ENCODE measurements around the gene TMEM47. TPM values are rescaled to one million over a fixed set of nuclear protein-coding genes. Genes with fewer than 3 reads are reported as not detected.

Gene TMEM47
- total RNA-seq, 2 donors from 2014 or later, result 28.5 to 35.7 TPM

- Histone ChIP-seq H3K36me3 (no peaks in the 10 kb centered on the region), H3K4me1 (replicated peaks) (no peaks in the 10 kb centered on the region), H3K4me3 (peak overlapping the region; percentile 54 to 56), H3K27ac (peak overlapping the region; percentile 72), H3K9me3 (no peaks in the 10 kb centered on the region), H3K27me3 (replicated peaks; ENCODE audit: insufficient read depth) (no peaks in the 10 kb centered on the region)
- no peak for DNase-seq (ENCODE audit: low spot score)
- WGBS, result 0% methylated on average over 17 of the region's 27 CpGs
- TF ChIP-seq POLR2AphosphoS5 (IDR thresholded peaks at IDR 0.05), result no peak
- intact Hi-C loops (cut with DNase I), result no loop called here
Observed at GRCh38 chrX:34656467-34656841, 631 bp downstream of the TMEM47 start.

GRCh38 chrX:34655501-34656455, 1.3 kb downstream of the TMEM47 start:
- Histone ChIP-seq H3K9me3 (no peaks in the 10 kb centered on the region), H3K27me3 (replicated peaks; ENCODE audit: insufficient read depth) (no peaks in the 10 kb centered on the region), H3K36me3 (no peaks in the 10 kb centered on the region), H3K4me3 (peak overlapping the region; percentile 54 to 56), H3K4me1 (replicated peaks) (no peaks in the 10 kb centered on the region), H3K27ac (peak overlapping the region; percentile 72)
- intact Hi-C loops (cut with DNase I), result no loop called here
- DNase-seq (ENCODE audit: low spot score), result no peak
- 0% methylated on average over 25 of the region's 25 CpGs for WGBS
- no peak for TF ChIP-seq POLR2A (IDR thresholded peaks at IDR 0.05)
- no peak for TF ChIP-seq POLR2AphosphoS5 (IDR thresholded peaks at IDR 0.05)
- no peak for TF ChIP-seq CTCF (IDR thresholded peaks at IDR 0.05)

- Histone ChIP-seq H3K27me3 (replicated peaks; ENCODE audit: insufficient read depth) (no peaks in the 10 kb centered on the region), H3K36me3 (no peaks in the 10 kb centered on the region), H3K27ac (peak overlapping the region; percentile 72), H3K4me3 (peak overlapping the region; percentile 54 to 56), H3K9me3 (no peaks in the 10 kb centered on the region), H3K4me1 (replicated peaks) (no peaks in the 10 kb centered on the region)
- 16% methylated on average over 9 of the region's 9 CpGs for WGBS
- TF ChIP-seq POLR2AphosphoS5 (IDR thresholded peaks at IDR 0.05) (no peak), CTCF (IDR thresholded peaks at IDR 0.05) (no peak), POLR2A (IDR thresholded peaks at IDR 0.05) (no peak)
- intact Hi-C loops (cut with DNase I), result no loop called here
- no peak for DNase-seq (ENCODE audit: low spot score)
Observed at GRCh38 chrX:34654696-34655490, 2.2 kb downstream of the TMEM47 start.

GRCh38 chrX:34653811-34654210, 3.3 kb downstream of the TMEM47 start:
- Histone ChIP-seq H3K4me1 (replicated peaks) (no peaks in the 10 kb centered on the region), H3K9me3 (no peaks in the 10 kb centered on the region), H3K27me3 (replicated peaks; ENCODE audit: insufficient read depth) (no peaks in the 10 kb centered on the region), H3K36me3 (no peaks in the 10 kb centered on the region), H3K4me3 (peak overlapping the region in 1 of 2 donors; percentile 2), H3K27ac (peak overlapping the region in 1 of 2 donors; percentile 47)
- intact Hi-C loops (cut with DNase I), result no loop called here
- WGBS, result 68% methylated on average over 6 of the region's 6 CpGs
- no peak for TF ChIP-seq CTCF (IDR thresholded peaks at IDR 0.05)
- no peak for TF ChIP-seq POLR2AphosphoS5 (IDR thresholded peaks at IDR 0.05)
- TF ChIP-seq POLR2A (IDR thresholded peaks at IDR 0.05), result no peak
- no peak for DNase-seq (ENCODE audit: low spot score)

- WGBS, result 83% methylated on average over 2 of the region's 2 CpGs
- Histone ChIP-seq H3K4me3 (no peak overlapping the region), H3K9me3 (no peaks in the 10 kb centered on the region), H3K27me3 (replicated peaks; ENCODE audit: insufficient read depth) (no peaks in the 10 kb centered on the region), H3K4me1 (replicated peaks) (no peaks in the 10 kb centered on the region), H3K36me3 (no peaks in the 10 kb centered on the region), H3K27ac (no peak overlapping the region)
- TF ChIP-seq CTCF (IDR thresholded peaks at IDR 0.05) (no peak), POLR2AphosphoS5 (IDR thresholded peaks at IDR 0.05) (no peak), POLR2A (IDR thresholded peaks at IDR 0.05) (no peak)
- DNase-seq (ENCODE audit: low spot score), result no peak
- intact Hi-C loops (cut with DNase I), result no loop called here
Observed at GRCh38 chrX:34642849-34643248, 14.2 kb downstream of the TMEM47 start.
